Suprapubic skin (tissue), 4 donors: Measurements from ENCODE around the gene ITLN1. TPM values are rescaled to one million over a fixed set of nuclear protein-coding genes. Genes with fewer than 3 reads are reported as not detected.
"Not testable (repeated sequence)": the region's sequence is repeated elsewhere in the genome, so short reads cannot be mapped to it uniquely, and the experiment has no call there.

Experiments used
- DNase-seq, 2 donors: peaks; one replicate each; pipeline ENCODE4 v3.0.0-alpha.2; 2019; ENCODE audit warnings: low spot score in 2 of 2
- H3K27ac ChIP-seq: fragments of 200-600 bp; sonication (generic); one replicate; pipeline ENCODE4 v1.5.1; 2019
- H3K27me3 ChIP-seq: fragments of 200-600 bp; sonication (generic); one replicate; pipeline ENCODE4 v1.5.1; 2019
- H3K36me3 ChIP-seq: fragments of 200-600 bp; sonication (generic); one replicate; pipeline ENCODE4 v1.5.1; 2019
- H3K4me1 ChIP-seq: fragments of 200-600 bp; sonication (generic); one replicate; pipeline ENCODE4 v1.5.1; 2019
- H3K4me3 ChIP-seq: fragments of 200-600 bp; sonication (generic); one replicate; pipeline ENCODE4 v1.5.1; 2019; ENCODE audit warnings: mild to moderate bottlenecking
- H3K9me3 ChIP-seq: fragments of 200-600 bp; sonication (generic); one replicate; pipeline ENCODE4 v1.5.1; 2019
- CTCF ChIP-seq, 2 donors: fragments of 200-600 bp in 1 of 2; fragments of 450-650 bp in 1 of 2; sonication (generic) in 1 of 2; IDR thresholded peaks; one replicate each; pipeline ENCODE4 v1.5.1; 2016 to 2019; ENCODE audit warnings: antibody characterized with exemption in 2 of 2, mild to moderate bottlenecking in 1 of 2, moderate library complexity in 1 of 2
- EP300 ChIP-seq: sonication (generic); formaldehyde crosslinking; IDR thresholded peaks from one replicate; pipeline ENCODE4 v1.6.1; 2017; ENCODE audit warnings: antibody characterized with exemption
- POLR2A ChIP-seq, 2 donors: fragments of 450-650 bp; IDR thresholded peaks; one replicate each; pipeline ENCODE4 v1.6.1; 2017; ENCODE audit warnings: antibody characterized with exemption in 2 of 2, mild to moderate bottlenecking in 2 of 2, moderate library complexity in 2 of 2
- POLR2AphosphoS5 ChIP-seq, 3 donors: sonication (generic); formaldehyde crosslinking; IDR thresholded peaks; one replicate each; pipeline ENCODE4 v1.6.1; 2017; ENCODE audit warnings: antibody characterized with exemption in 3 of 3
- WGBS: methylation state at CpG from one replicate; pipeline ENCODE4 v1.1.5; 2018; 5-methylcytosine and 5-hydroxymethylcytosine counted together
- total RNA-seq, 4 donors: library from RNA; depleted of rRNA; stranded (reverse); fragments of >200 nt; gene quantifications; one replicate each; pipeline ENCODE4 v1.1.0, GENCODE V29; 2016

ITLN1 gene
- total RNA-seq, 4 donors from 2014 or later, result not detected

- no peaks in the 10 kb centered on the region for H3K4me1 ChIP-seq
- no peak overlapping the region for H3K27ac ChIP-seq
- TF ChIP-seq POLR2A (IDR thresholded peaks at IDR 0.05) (no peak), EP300 (no peak), CTCF (IDR thresholded peaks at IDR 0.05) (no peak), POLR2AphosphoS5 (IDR thresholded peaks at IDR 0.05) (no peak)
- DNase-seq, result no peak
- 83% methylated on average over 3 of the region's 3 CpGs for WGBS
- H3K27me3 ChIP-seq, result no peaks in the 10 kb centered on the region
- H3K4me3 ChIP-seq, result no peak overlapping the region
- H3K9me3 ChIP-seq, result no peaks in the 10 kb centered on the region
- H3K36me3 ChIP-seq, result no peaks in the 10 kb centered on the region
These were observed 4.8 kb downstream of the ITLN1 start for GRCh38 chr1:160880216-160880615.

DNA sequence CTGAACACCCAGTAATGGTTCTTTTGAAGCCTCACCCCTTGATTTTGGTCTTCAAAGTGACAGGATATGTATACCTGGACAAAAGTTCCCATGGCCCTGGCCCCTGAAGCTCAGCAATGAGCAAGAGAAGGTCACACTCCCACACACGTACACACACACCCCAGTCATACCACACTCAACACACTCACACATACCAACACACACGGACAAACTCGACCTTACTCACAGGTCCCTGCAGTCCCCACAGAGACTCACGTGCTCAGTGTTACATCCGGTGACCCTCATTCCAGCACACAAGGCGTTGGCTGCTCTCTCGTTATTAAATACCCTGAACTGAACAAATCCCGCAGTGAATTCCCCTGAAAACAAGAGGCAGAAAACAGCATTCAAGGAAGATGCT is 5.9 kb downstream of the ITLN1 start:
- no peaks in the 10 kb centered on the region for H3K27me3 ChIP-seq
- no peaks in the 10 kb centered on the region for H3K4me1 ChIP-seq
- H3K27ac ChIP-seq, result no peak overlapping the region
- 75% methylated on average over 8 of the region's 8 CpGs for WGBS
- no peak overlapping the region for H3K4me3 ChIP-seq
- H3K9me3 ChIP-seq, result no peaks in the 10 kb centered on the region
- no peaks in the 10 kb centered on the region for H3K36me3 ChIP-seq
- no peak for DNase-seq
- TF ChIP-seq CTCF (IDR thresholded peaks at IDR 0.05) (no peak), POLR2AphosphoS5 (IDR thresholded peaks at IDR 0.05) (no peak), EP300 (no peak), POLR2A (IDR thresholded peaks at IDR 0.05) (no peak)

DNA sequence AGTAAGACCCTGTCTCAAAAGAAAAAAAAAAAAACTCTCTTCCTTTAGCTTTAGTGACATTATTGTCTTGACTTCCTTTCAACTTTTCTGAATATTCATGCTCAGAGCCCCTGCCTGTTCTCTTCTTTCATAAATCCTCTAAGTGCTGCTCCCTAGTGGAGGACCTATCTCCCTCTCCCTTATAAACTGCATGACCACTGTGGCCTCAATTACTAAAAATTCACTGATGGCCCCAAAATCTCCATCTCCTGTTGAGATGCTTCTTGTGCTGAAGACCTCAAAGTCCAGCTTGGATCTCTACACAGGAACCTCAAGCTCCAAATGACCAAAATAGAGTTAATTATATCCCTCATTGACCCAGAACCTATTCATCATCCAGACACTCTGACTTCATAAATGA is 7.8 kb downstream of the ITLN1 start:
- TF ChIP-seq EP300 (no peak), CTCF (IDR thresholded peaks at IDR 0.05) (no peak), POLR2AphosphoS5 (IDR thresholded peaks at IDR 0.05) (no peak), POLR2A (IDR thresholded peaks at IDR 0.05) (no peak)
- Histone ChIP-seq H3K4me3 (no peak overlapping the region), H3K27me3 (no peaks in the 10 kb centered on the region), H3K9me3 (no peaks in the 10 kb centered on the region), H3K27ac (no peak overlapping the region), H3K36me3 (no peaks in the 10 kb centered on the region), H3K4me1 (no peaks in the 10 kb centered on the region)
- DNase-seq, result no peak

DNA sequence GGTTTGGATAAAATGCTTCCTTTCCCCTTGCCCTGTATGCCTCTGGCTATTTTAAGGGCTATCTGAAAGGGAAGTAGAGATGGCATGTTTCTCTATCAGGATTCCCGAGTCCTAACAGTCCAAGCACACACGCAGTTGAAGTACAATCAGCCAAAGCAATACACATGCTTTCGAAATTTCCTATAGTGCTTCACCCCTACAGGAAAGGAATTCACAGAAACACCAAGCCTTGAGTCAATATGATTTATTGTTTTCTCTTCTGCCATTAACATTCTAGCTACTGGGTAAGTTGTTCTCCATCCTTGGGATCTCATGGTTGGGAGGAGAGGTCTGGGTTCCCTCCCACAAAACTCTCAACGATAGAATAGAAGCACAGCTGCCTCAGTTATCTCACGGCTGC is 8.7 kb downstream of the ITLN1 start:
- Histone ChIP-seq H3K4me3 (no peak overlapping the region), H3K9me3 (no peaks in the 10 kb centered on the region), H3K27ac (no peak overlapping the region), H3K36me3 (no peaks in the 10 kb centered on the region), H3K27me3 (no peaks in the 10 kb centered on the region), H3K4me1 (no peaks in the 10 kb centered on the region)
- 79% methylated on average over 5 of the region's 5 CpGs for WGBS
- no peak for TF ChIP-seq POLR2AphosphoS5 (IDR thresholded peaks at IDR 0.05)
- TF ChIP-seq POLR2A (IDR thresholded peaks at IDR 0.05), result no peak
- no peak for TF ChIP-seq EP300
- TF ChIP-seq CTCF (IDR thresholded peaks at IDR 0.05), result no peak
- no peak for DNase-seq

- H3K36me3 ChIP-seq, H3K4me3 ChIP-seq, H3K9me3 ChIP-seq, H3K4me1 ChIP-seq, H3K27ac ChIP-seq, DNase-seq, H3K27me3 ChIP-seq: not testable (repeated sequence)
- 88% methylated on average over 4 of the region's 4 CpGs for whole genome bisulfite sequencing
These were observed 9.4 kb downstream of the ITLN1 start for GRCh38 chr1:160875591-160875990.

DNA sequence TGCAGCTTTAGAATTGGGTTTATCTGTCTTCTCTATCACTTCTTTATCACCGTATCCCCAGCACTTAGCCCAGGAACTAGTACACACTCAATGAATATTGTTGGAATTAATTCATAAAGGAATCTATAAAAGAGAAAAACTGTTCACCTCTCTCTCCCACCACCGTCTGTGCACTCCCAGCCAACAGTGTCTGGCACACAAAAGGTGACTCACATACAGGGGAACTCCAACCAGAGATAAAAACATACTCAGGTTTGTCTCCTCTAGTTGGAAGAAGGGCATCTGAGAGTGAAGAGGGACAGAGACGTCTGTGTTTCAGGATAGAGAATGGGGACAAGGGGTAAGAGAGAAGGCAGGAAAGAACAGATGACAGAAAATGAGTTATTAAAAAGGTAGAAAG is 10.0 kb downstream of the ITLN1 start:
- no peak overlapping the region for H3K27ac ChIP-seq
- 44% methylated on average over 3 of the region's 3 CpGs for WGBS
- no peaks in the 10 kb centered on the region for H3K9me3 ChIP-seq
- DNase-seq, result no peak
- no peaks in the 10 kb centered on the region for H3K27me3 ChIP-seq
- no peak overlapping the region for H3K4me3 ChIP-seq
- no peaks in the 10 kb centered on the region for H3K36me3 ChIP-seq
- TF ChIP-seq EP300 (no peak), POLR2AphosphoS5 (IDR thresholded peaks at IDR 0.05) (no peak), POLR2A (IDR thresholded peaks at IDR 0.05) (no peak), CTCF (IDR thresholded peaks at IDR 0.05) (no peak)
- no peaks in the 10 kb centered on the region for H3K4me1 ChIP-seq
